H1 (cell line): ENCODE data around the gene REEP2. TPM values are rescaled to one million over a fixed set of nuclear protein-coding genes. Genes with fewer than 3 reads are reported as not detected.

ENCODE experiments used
- polyA plus RNA-seq, 7 experiments: library from polyadenylated mRNA; depleted of rRNA in 3 of 7; stranded (reverse) in 5 of 7; unstranded in 2 of 7; fragments of >200 nt in 5 of 7; fragments of 200-250 nt in 2 of 7; gene quantifications; 1 replicate in 5 of 7; 2 replicates in 1 of 7; 4 replicates in 1 of 7; pipeline versions ENCODE4 v1.2.1 to v1.2.3, GENCODE V29; 2011 to 2013; ENCODE audit warnings: missing spikeins in 2 of 7, mixed read lengths in 2 of 7
- small RNA-seq: library from polyadenylated mRNA; stranded (forward); fragments of <200 nt; extraction: miRNeasy Mini kit (QIAGEN cat#:217004); gene quantifications from one replicate; pipeline ENCODE3, GENCODE V24; 2013; ENCODE audit not compliant: insufficient read depth
- total RNA-seq: library from RNA; stranded (reverse); fragmentation: NEBNext Ultra II Directional; extraction: Animal tissue kit (Norgen Biotek cat#: 25700); gene quantifications from 2 replicates; pipeline ENCODE4 v1.2.1, GENCODE V29; 2021

Gene REEP2
- total and polyA plus RNA-seq, 2 of the 8 experiments (the other 6 are each of a cell fraction or from before 2014, with no cell fraction given), result 26.5 to 40.2 TPM

Small RNA genes within 50 kb of the gene (small RNA-seq; reads per million reads assigned to genes)
- not detected for gene AC113403.1

Other genes starting within 250 kb of the REEP2 start
- 43.6 and 45.7 TPM in 2 replicates for gene CDC23, start 225.7 kb upstream of the REEP2 start, total RNA-seq
- 20.9 and 32.6 TPM in 2 replicates for gene CDC23, start 225.7 kb upstream of the REEP2 start, polyA plus RNA-seq (2011; rRNA removed)
- gene GFRA3, start 164.4 kb upstream of the REEP2 start, total RNA-seq, result 0.88 and 1.2 TPM in 2 replicates
- 3.4 TPM in 2 replicates for gene GFRA3, start 164.4 kb upstream of the REEP2 start, polyA plus RNA-seq (2011; rRNA removed)
- 20.8 and 23.2 TPM in 2 replicates for gene CDC25C, start 107.3 kb upstream of the REEP2 start, total RNA-seq
- gene CDC25C, start 107.3 kb upstream of the REEP2 start, polyA plus RNA-seq (2011; rRNA removed), result 12.1 and 18.4 TPM in 2 replicates
- gene FAM53C, start 100.8 kb upstream of the REEP2 start, total RNA-seq, result 57.6 and 58.9 TPM in 2 replicates
- 72.7 and 75.3 TPM in 2 replicates for gene FAM53C, start 100.8 kb upstream of the REEP2 start, polyA plus RNA-seq (2011; rRNA removed)
- 78.1 and 79.7 TPM in 2 replicates for gene KDM3B, start 86.4 kb upstream of the REEP2 start, total RNA-seq
- gene KDM3B, start 86.4 kb upstream of the REEP2 start, polyA plus RNA-seq (2011; rRNA removed), result 21.1 and 27.1 TPM in 2 replicates
- 35.5 and 39.6 TPM in 2 replicates for gene EGR1, start 26.4 kb downstream of the REEP2 start, total RNA-seq
- 16.2 and 36.0 TPM in 2 replicates for gene EGR1, start 26.4 kb downstream of the REEP2 start, polyA plus RNA-seq (2011; rRNA removed)
- gene ETF1, start 104.2 kb downstream of the REEP2 start, total RNA-seq, result 168 TPM in 2 replicates
- 31.1 and 50.5 TPM in 2 replicates for gene ETF1, start 104.2 kb downstream of the REEP2 start, polyA plus RNA-seq (2011; rRNA removed)
- gene HSPA9, start 136.3 kb downstream of the REEP2 start, total RNA-seq, result 395 and 396 TPM in 2 replicates
- gene HSPA9, start 136.3 kb downstream of the REEP2 start, polyA plus RNA-seq (2011; rRNA removed), result 175 and 191 TPM in 2 replicates